RWPE2 (cell line): ENCODE data around the gene TNFRSF13B.

ENCODE experiments used
- ATAC-seq: fragments of 200-7000 bp; cut with Tn5 transposase; 3 replicates; pipeline ENCODE4 v1.9.1; 2021; ENCODE audit warnings: low read depth
- DNase-seq: peaks from one replicate; pipeline ENCODE4 v3.0.0-alpha.2; 2020; ENCODE audit warnings: low spot score
- H3K27ac ChIP-seq: fragments of 450-650 bp; 2 replicates; pipeline ENCODE4 v1.5.1; 2017; ENCODE audit warnings: mild to moderate bottlenecking; ENCODE audit not compliant: poor library complexity, severe bottlenecking
- H3K27me3 ChIP-seq: fragments of 250-450 bp; sonication (Bioruptor Pico); 2 replicates; pipeline ENCODE4 v1.5.1; 2021; ENCODE audit warnings: mild to moderate bottlenecking, moderate library complexity; ENCODE audit not compliant: insufficient read depth, poor library complexity, severe bottlenecking
- H3K36me3 ChIP-seq: fragments of 250-450 bp; sonication (Bioruptor Pico); 2 replicates; pipeline ENCODE4 v1.5.1; 2020; ENCODE audit warnings: low read depth, mild to moderate bottlenecking, moderate library complexity
- H3K4me1 ChIP-seq: fragments of 250-450 bp; sonication (Bioruptor Pico); 2 replicates; pipeline ENCODE4 v1.5.1; 2021; ENCODE audit warnings: mild to moderate bottlenecking, moderate library complexity; ENCODE audit not compliant: insufficient read depth, poor library complexity, severe bottlenecking
- H3K4me3 ChIP-seq: fragments of 250-450 bp; sonication (Bioruptor Pico); 2 replicates; pipeline ENCODE4 v1.5.1; 2021; ENCODE audit warnings: mild to moderate bottlenecking, moderate library complexity; ENCODE audit not compliant: severe bottlenecking
- H3K9me3 ChIP-seq: fragments of 250-450 bp; sonication (Bioruptor Pico); 2 replicates; pipeline ENCODE4 v1.5.1; 2021; ENCODE audit warnings: mild to moderate bottlenecking, moderate library complexity; ENCODE audit not compliant: severe bottlenecking
- TF ChIP-seq, protein P1 (sequence below): fragments of 450-650 bp; IDR thresholded peaks from one replicate; pipeline ENCODE4 v1.5.1; 2017; ENCODE audit warnings: mild to moderate bottlenecking, moderate library complexity; ENCODE audit not compliant: poor library complexity, severe bottlenecking

TNFRSF13B gene

DNA sequence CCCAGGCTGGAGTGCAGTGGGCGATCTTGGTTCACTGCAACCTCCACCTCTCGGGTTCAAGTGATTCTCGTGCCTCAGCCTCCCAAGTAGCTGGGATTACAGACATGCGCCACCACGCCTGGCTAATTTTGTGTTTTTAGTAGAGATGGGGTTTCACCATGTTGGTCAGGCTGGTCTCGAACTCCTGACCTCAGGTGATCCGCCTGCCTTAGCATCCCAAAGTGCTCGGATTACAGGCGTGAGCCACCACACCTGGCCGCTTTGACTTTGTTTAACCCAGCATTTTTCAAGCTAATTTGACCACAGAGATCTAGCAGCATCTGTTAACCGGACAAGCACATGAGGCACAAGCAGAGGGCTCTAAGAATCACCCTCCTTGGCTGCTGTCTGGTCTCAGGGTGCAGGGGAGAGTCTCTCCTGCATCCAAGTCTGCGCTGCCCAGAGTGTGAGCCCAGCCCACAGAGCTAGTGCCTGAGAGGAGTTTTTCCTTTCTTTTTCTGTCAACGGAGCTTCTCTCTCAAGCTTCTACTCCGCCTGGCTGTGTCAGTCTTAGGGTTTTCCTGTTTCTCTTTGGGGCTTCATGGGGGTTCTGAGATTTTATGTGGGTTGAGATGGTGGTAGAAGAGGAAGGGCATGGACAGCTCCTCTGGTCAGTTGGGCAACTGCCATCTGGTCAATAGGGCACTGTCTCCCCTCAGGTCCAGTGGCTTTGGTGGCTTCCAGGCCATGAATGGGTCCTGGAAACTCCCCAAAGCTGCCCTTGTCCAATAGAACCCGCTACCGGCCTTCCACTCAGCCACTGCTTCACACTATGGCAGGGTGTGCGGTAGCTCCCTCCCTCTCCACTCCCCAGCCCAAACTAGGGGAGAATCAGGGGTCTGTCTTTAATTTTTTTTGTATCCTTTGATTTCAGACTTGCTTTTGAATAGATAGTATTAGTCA lies 59.6 kb downstream of the TNFRSF13B start:
- Histone ChIP-seq H3K4me1 (no peaks in the 10 kb centered on the region), H3K9me3 (no peaks in the 10 kb centered on the region), H3K27me3 (no peaks in the 10 kb centered on the region), H3K27ac (no peak overlapping the region), H3K4me3 (no peak overlapping the region), H3K36me3 (no peaks in the 10 kb centered on the region)
- no peak for DNase-seq
- TF ChIP-seq, protein P1, sequence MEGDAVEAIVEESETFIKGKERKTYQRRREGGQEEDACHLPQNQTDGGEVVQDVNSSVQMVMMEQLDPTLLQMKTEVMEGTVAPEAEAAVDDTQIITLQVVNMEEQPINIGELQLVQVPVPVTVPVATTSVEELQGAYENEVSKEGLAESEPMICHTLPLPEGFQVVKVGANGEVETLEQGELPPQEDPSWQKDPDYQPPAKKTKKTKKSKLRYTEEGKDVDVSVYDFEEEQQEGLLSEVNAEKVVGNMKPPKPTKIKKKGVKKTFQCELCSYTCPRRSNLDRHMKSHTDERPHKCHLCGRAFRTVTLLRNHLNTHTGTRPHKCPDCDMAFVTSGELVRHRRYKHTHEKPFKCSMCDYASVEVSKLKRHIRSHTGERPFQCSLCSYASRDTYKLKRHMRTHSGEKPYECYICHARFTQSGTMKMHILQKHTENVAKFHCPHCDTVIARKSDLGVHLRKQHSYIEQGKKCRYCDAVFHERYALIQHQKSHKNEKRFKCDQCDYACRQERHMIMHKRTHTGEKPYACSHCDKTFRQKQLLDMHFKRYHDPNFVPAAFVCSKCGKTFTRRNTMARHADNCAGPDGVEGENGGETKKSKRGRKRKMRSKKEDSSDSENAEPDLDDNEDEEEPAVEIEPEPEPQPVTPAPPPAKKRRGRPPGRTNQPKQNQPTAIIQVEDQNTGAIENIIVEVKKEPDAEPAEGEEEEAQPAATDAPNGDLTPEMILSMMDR, result no peak
- no peak for ATAC-seq

GRCh38 chr17:16911141-16911937 lies 60.6 kb downstream of the TNFRSF13B start:
- peaks cover under 1% of the 10 kb centered on the region for H3K4me1 ChIP-seq
- ATAC-seq (no peak), DNase-seq (no peak)
- no peak overlapping the region for H3K27ac ChIP-seq
- H3K9me3 ChIP-seq, result no peaks in the 10 kb centered on the region
- H3K4me3 ChIP-seq, result no peak overlapping the region
- no peaks in the 10 kb centered on the region for H3K27me3 ChIP-seq
- no peaks in the 10 kb centered on the region for H3K36me3 ChIP-seq
- TF ChIP-seq, protein P1, result no peak

- TF ChIP-seq, protein P1, result no peak
- Histone ChIP-seq H3K9me3 (no peaks in the 10 kb centered on the region), H3K36me3 (no peaks in the 10 kb centered on the region), H3K4me1 (peaks cover 6% of the 10 kb centered on the region), H3K4me3 (no peak overlapping the region), H3K27ac (no peak overlapping the region), H3K27me3 (no peaks in the 10 kb centered on the region)
- DNase-seq (no peak), ATAC-seq (no peak)
These were observed 61.6 kb downstream of the TNFRSF13B start for GRCh38 chr17:16910341-16910740.

DNA sequence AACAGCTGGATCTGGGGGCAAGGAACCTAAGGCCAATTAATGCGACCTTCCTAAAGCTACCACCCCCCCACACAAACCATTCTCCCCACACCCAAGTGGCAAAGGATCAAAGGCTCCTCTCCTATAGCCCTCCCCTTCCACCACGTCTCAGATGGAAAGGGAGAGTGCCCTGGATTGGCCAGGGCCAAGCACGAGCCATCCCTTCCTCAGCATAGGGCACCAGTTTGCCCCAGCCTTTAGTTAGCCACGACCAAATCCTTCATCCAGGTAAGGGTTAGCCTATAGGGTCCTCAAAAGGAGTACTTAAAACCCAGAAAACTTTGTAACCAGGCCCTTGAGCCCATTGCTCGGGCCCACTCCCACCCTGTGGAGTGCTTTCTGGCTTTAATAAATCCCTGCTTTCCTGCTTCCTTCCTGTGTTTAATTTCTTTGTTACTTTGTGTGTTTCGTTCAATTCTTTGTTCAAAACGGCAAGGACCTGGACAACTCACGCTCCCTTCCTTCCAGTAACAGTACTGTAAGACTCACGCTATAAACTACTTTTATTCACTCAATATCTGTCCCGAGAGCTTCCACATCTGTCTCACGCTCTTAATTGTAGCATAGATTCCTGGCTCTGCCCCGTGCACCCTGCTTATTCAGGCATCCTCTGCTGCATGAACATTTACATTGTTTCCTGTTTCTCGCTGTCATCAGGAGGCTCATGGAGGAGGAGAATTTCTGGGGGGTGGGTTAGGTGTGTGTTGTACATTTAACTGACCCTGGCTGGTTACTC lies 62.3 kb downstream of the TNFRSF13B start:
- DNase-seq, result no peak
- TF ChIP-seq, protein P1, result no peak
- Histone ChIP-seq H3K27me3 (no peaks in the 10 kb centered on the region), H3K9me3 (no peaks in the 10 kb centered on the region), H3K27ac (no peak overlapping the region), H3K4me3 (no peak overlapping the region), H3K4me1 (peaks cover 6% of the 10 kb centered on the region), H3K36me3 (no peaks in the 10 kb centered on the region)
- ATAC-seq, result no peak
